Esophagus squamous epithelium (tissue), 4 donors: ENCODE measurements around the gene ZFP57.

Experiments used
- POLR2A ChIP-seq, 4 donors: fragments of 450-650 bp; IDR thresholded peaks; one replicate each; pipeline ENCODE4 v1.6.1; 2017; ENCODE audit warnings: antibody characterized with exemption in 4 of 4, mild to moderate bottlenecking in 4 of 4, moderate library complexity in 3 of 4
- TF ChIP-seq, protein P1 (sequence below), 6 experiments: fragments of 450-650 bp in 4 of 6; fragments of 200-600 bp in 2 of 6; sonication (generic) in 2 of 6; IDR thresholded peaks; one replicate each; pipeline ENCODE4 v1.5.1; 2016 to 2019; ENCODE audit warnings: antibody characterized with exemption in 6 of 6, mild to moderate bottlenecking in 4 of 6, moderate library complexity in 4 of 6

DNA sequence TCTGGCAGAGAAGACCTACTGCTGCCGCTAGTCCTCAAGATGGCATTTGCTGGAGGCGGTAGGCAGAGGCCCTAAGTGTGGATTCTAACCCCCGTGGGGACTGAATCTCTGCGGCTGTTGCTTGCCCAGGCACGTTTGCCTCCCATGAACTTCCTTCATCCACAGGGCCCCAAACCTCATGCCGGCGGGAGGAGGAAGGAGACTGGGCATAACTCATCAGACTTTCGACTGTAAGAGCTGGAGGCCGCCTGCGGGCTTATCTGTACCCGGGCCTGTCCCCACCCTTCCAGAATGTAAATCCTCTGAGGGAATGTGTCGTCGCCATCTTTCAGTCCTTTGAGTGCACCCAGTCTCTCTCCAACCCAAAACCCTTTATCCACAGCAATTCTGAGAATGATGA is 990 bp downstream of the ZFP57 start:
- TF ChIP-seq, protein P1, sequence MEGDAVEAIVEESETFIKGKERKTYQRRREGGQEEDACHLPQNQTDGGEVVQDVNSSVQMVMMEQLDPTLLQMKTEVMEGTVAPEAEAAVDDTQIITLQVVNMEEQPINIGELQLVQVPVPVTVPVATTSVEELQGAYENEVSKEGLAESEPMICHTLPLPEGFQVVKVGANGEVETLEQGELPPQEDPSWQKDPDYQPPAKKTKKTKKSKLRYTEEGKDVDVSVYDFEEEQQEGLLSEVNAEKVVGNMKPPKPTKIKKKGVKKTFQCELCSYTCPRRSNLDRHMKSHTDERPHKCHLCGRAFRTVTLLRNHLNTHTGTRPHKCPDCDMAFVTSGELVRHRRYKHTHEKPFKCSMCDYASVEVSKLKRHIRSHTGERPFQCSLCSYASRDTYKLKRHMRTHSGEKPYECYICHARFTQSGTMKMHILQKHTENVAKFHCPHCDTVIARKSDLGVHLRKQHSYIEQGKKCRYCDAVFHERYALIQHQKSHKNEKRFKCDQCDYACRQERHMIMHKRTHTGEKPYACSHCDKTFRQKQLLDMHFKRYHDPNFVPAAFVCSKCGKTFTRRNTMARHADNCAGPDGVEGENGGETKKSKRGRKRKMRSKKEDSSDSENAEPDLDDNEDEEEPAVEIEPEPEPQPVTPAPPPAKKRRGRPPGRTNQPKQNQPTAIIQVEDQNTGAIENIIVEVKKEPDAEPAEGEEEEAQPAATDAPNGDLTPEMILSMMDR (IDR thresholded peaks at IDR 0.05): no peak
- TF ChIP-seq POLR2A (IDR thresholded peaks at IDR 0.05): no peak
